C4-2B (cell line): ENCODE measurements around the gene SLC29A1.
"Not testable (repeated sequence)": the region's sequence is repeated elsewhere in the genome, so short reads cannot be mapped to it uniquely, and the experiment has no call there.

Experiments used
- H3K27ac ChIP-seq: fragments of 450-650 bp; 2 replicates; pipeline ENCODE4 v1.5.1; 2017
- CTCF ChIP-seq: fragments of 450-650 bp; conservative IDR thresholded peaks from 2 replicates; pipeline ENCODE4 v1.5.1; 2017; ENCODE audit warnings: mild to moderate bottlenecking
- ZFX ChIP-seq: fragments of 450-650 bp; IDR thresholded peaks from 2 replicates; pipeline ENCODE4 v1.6.1; 2017

The SLC29A1 gene

DNA sequence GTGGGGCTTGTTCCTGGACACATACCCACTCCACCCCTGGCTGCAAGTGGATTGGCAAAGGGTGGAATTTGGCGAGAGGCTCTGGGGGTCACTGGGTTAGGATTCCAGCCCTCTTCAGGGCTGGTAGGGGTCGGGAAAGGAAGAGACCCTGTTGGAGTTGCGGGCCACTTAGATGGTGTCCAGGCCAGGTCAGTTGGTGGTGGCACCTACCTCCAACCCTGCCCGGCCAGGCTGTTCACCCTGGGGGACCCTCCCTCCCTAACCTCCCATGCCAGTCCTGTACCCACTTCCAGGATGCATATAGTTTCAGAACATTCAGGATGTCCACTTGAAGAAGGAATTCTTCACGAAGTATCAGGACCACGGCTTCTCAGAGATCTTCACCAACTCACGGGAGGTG, 43.7 kb upstream of the SLC29A1 start:
- no peak overlapping the region for H3K27ac ChIP-seq
- TF ChIP-seq CTCF (no peak), ZFX (no peak)

DNA sequence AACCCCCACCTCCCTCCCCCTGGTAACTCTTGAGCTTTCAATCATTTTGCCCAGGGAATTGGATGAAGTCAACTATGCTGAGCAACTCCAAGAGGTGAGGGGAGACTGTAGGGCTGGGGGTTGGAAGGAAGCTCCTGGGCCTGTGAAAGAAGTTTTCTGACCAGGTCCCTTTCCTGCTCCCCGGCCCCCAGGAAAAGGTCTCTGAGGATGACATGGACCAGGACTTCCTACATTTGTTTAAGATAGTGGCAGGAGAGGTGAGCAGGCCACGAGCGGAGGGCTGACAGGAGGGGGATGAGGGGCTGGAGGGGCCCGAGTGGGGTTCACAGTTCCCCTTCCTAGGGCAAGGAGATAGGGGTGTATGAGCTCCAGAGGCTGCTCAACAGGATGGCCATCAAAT, 43.0 kb upstream of the SLC29A1 start:
- TF ChIP-seq ZFX (no peak), CTCF (no peak)
- no peak overlapping the region for H3K27ac ChIP-seq

- no peak for TF ChIP-seq CTCF
- TF ChIP-seq ZFX: no peak
- no peak overlapping the region for H3K27ac ChIP-seq
These were observed 42.5 kb upstream of the SLC29A1 start for GRCh38 chr6:44180886-44181285.

DNA sequence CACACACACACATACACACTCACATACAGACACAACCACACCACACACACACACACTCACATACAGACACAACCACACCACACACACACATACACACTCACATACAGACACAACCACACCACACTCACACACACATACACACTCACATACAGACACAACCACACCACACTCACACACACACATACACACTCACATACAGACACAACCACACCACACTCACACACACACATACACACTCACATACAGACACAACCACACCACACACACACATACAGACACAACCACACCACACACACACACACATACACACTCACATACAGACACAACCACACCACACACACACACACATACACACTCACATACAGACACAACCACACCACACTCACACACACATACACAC, 41.6 kb upstream of the SLC29A1 start:
- H3K27ac ChIP-seq: not testable (repeated sequence)

DNA sequence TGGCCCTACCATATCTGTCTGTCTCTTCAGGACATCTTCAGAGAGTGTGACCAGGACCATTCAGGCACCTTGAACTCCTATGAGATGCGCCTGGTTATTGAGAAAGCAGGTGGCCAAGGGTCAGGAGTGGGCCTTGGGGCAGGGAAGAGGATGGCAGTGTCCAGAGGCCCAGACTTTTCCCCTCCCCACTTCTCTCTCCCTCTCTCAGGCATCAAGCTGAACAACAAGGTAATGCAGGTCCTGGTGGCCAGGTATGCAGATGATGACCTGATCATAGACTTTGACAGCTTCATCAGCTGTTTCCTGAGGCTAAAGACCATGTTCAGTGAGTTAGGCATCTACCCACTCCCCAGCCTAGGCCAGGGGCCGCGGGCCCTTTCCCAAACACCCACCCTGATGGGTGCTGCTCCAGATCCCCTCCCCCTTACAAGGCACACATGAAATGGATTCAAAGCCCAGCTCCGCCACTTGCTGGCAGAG, 40.4 kb upstream of the SLC29A1 start:
- no peak overlapping the region for H3K27ac ChIP-seq
- no peak for TF ChIP-seq CTCF
- no peak for TF ChIP-seq ZFX

DNA sequence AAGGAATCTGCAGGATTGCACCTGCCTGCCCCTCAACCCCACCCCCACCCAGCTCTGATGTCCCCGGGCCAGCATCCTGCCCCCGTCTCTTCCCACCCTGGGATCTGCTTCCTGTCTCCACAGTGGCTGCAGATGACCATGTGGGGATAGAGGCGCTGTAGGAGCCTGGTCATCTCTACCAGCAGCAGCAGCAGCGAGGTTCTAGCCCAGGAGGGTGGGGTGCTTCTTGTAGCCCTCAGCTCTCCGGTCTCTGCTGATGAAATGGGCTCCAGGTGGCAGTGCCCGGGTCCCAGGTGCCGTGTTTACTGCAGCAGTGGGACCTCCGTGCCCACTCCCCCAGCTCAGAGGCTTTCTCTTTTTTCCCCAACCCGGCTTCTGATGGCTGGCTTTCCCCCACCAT, 39.6 kb upstream of the SLC29A1 start:
- no peak overlapping the region for H3K27ac ChIP-seq
- TF ChIP-seq CTCF (no peak), ZFX (no peak)

- H3K27ac ChIP-seq: not testable (repeated sequence)
These were observed 38.0 kb upstream of the SLC29A1 start for GRCh38 chr6:44185356-44185755.

DNA sequence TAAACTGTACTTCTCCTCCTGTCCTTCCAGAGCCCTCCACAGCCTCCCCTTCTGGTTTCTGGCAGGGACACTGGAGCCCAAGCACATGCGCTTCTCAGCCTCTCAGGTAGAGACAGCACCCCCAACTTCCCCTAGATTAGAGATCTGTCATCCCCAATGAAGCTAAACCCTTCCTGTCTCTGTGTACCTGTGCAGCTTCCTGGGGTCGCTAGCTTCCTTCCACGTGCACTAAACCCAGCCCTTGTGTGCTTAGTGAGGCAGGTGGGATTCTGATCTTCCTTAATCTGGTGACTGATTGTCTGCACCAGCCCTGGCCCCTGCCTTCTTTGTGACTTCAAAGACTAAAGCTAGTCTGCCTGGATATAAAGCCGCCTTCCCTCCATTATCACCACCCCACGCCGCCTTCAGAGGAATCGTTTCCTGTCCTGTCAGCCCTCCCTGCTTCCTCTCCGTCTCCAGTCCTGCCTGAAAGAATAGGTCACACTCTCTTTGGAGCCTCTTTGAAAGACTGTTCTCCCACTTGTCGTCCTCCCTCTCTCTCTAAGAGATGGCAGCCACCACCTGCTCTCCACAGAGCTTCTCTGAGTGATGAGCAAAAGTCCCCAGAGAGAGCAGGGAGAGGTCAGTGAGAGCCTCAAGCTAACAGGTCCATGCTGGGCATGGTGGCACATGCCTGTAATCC, 37.3 kb upstream of the SLC29A1 start:
- no peak for TF ChIP-seq CTCF
- no peak for TF ChIP-seq ZFX
- no peak overlapping the region for H3K27ac ChIP-seq
